Lung (tissue), 12 donors: ENCODE data around the gene VAV1. TPM values are rescaled to one million over a fixed set of nuclear protein-coding genes. Genes with fewer than 3 reads are reported as not detected.
"Not testable (repeated sequence)": the region's sequence is repeated elsewhere in the genome, so short reads cannot be mapped to it uniquely, and the experiment has no call there.

Experiments
- ATAC-seq: fragments of 200-7000 bp; cut with Tn5 transposase; one replicate; pipeline ENCODE4 v1.9.1; 2020; ENCODE audit warnings: moderate number of reproducible peaks; ENCODE audit not compliant: insufficient read depth, low FRiP score
- DNase-seq, 3 donors: peaks; one replicate each; pipeline ENCODE4 v3.0.0-alpha.2; 2013 to 2017
- H3K27ac ChIP-seq, 2 donors: one replicate each; pipeline ENCODE4 v1.5.1; 2013; ENCODE audit warnings: mild to moderate bottlenecking in 2 of 2, moderate library complexity in 2 of 2, control low read depth in 1 of 2, inconsistent platforms in 1 of 2, low read depth in 1 of 2, low read length in 1 of 2
- H3K27me3 ChIP-seq, 3 donors: one replicate each; pipeline ENCODE4 v1.5.1; 2013; ENCODE audit warnings: low read length in 2 of 3; ENCODE audit not compliant: control insufficient read depth in 3 of 3, insufficient read depth in 3 of 3
- H3K36me3 ChIP-seq, 4 donors: one replicate each; pipeline ENCODE4 v1.5.1; 2013; ENCODE audit warnings: low read length in 4 of 4, mild to moderate bottlenecking in 1 of 4, moderate library complexity in 1 of 4; ENCODE audit not compliant: control insufficient read depth in 4 of 4, insufficient read depth in 4 of 4
- H3K4me1 ChIP-seq, 5 donors: one replicate each; pipeline ENCODE4 v1.5.1; 2013; ENCODE audit warnings: low read length in 5 of 5, mild to moderate bottlenecking in 2 of 5, moderate library complexity in 1 of 5; ENCODE audit not compliant: control insufficient read depth in 5 of 5, insufficient read depth in 5 of 5
- H3K4me3 ChIP-seq: one replicate; pipeline ENCODE4 v1.5.1; 2013; ENCODE audit warnings: mild to moderate bottlenecking, control low read depth, moderate library complexity
- H3K9ac ChIP-seq, 2 donors: one replicate each; pipeline ENCODE4 v1.5.1; 2013; ENCODE audit warnings: low read length in 2 of 2, control low read depth in 1 of 2; ENCODE audit not compliant: insufficient read depth in 1 of 2
- H3K9me3 ChIP-seq, 4 donors: one replicate each; pipeline ENCODE4 v1.5.1; 2013; ENCODE audit warnings: low read length in 3 of 4, mild to moderate bottlenecking in 1 of 4, moderate library complexity in 1 of 4; ENCODE audit not compliant: control insufficient read depth in 4 of 4, insufficient read depth in 3 of 4
- WGBS, 2 donors: extraction: QIAGEN DNeasy Blood & Tissue Kit; methylation state at CpG; one replicate each; pipeline ENCODE4 v1.1.7; 2013; 5-methylcytosine and 5-hydroxymethylcytosine counted together
- polyA plus RNA-seq, 2 donors: library from polyadenylated mRNA; stranded (reverse); fragments of 200-250 nt; gene quantifications; one replicate each; pipeline ENCODE4 v1.2.1, GENCODE V29; 2013
- total RNA-seq, 2 donors: library from RNA; depleted of rRNA in 1 of 2; stranded (reverse); fragments of >200 nt in 1 of 2; gene quantifications; one replicate each; pipeline ENCODE4 v1.2.1, GENCODE V29; 2014 to 2021
- TF ChIP-seq, protein P1 (sequence below): IDR thresholded peaks from 2 replicates; pipeline ENCODE4 v1.5.1; 2012; ENCODE audit warnings: mild to moderate bottlenecking; ENCODE audit errors: control extremely low read depth, extremely low read depth
- donor health status: control.
- donor health status: control.
- donor health status: Bipolar disorder and iron deficiency.
- donor health status: healthy.
- donor health status: DM: yes; HTN: yes; CAD: no.

The VAV1 gene
- total and polyA plus RNA-seq, 4 donors: 8.7 to 60.8 (median 21.9) TPM

DNA sequence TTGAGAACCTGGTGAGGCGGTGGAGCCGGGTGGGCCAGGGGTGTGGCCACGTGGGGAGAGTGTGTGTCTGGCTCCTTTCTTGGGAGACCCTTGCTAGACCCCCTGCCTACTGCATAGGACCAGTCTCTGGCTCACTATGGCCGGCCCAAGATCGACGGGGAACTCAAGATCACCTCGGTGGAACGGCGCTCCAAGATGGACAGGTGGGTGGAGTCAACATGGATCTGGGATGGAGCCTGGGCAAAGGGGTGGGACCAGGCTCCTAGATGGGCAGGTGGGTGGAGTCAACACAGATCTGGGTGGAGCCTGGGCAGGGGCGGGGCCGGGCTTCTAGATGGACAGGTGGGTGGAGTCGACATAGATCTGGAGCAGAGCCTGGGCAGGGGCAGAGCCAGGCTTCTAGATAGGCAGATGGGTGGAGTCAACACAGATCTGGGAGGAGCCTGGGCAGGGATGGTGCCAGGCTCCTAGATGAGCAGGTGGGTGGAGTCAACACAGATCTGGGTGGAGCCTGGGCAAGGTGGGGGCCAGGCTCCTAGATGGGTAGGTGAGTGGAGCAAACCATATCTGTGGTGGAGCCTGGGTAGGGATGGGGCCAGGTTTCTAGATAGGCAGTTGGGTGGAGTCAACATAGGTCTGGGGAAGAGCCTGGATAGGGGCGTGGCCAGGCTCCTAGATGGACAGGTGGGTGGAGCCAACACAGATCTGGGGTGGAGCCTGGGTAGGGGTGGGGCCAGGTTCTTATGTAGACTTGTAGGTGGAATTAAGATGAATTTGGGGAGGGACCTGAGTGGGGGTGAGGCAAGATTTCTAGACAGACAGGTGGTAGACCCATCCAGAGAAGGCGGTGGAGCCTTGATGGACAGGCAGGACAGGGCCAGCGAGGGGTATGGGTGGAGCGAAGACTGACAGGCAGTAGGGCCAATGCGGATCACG, 56.5 kb downstream of the VAV1 start:
- no peak for DNase-seq
- Histone ChIP-seq H3K36me3 (peaks cover 0 to 5% (median 0%) of the 10 kb centered on the region in 4 donors), H3K4me1 (no peaks in the 10 kb centered on the region), H3K27ac (no peak overlapping the region), H3K27me3 (peaks cover 0 to 6% (median 0%) of the 10 kb centered on the region in 3 donors), H3K9me3 (peaks cover 0 to 1% (median 0%) of the 10 kb centered on the region in 4 donors), H3K9ac (no peak overlapping the region), H3K4me3 (no peak overlapping the region)
- 61 to 85% methylated on average over 18 of the region's 18 CpGs for WGBS, 2 donors
- TF ChIP-seq, protein P1, sequence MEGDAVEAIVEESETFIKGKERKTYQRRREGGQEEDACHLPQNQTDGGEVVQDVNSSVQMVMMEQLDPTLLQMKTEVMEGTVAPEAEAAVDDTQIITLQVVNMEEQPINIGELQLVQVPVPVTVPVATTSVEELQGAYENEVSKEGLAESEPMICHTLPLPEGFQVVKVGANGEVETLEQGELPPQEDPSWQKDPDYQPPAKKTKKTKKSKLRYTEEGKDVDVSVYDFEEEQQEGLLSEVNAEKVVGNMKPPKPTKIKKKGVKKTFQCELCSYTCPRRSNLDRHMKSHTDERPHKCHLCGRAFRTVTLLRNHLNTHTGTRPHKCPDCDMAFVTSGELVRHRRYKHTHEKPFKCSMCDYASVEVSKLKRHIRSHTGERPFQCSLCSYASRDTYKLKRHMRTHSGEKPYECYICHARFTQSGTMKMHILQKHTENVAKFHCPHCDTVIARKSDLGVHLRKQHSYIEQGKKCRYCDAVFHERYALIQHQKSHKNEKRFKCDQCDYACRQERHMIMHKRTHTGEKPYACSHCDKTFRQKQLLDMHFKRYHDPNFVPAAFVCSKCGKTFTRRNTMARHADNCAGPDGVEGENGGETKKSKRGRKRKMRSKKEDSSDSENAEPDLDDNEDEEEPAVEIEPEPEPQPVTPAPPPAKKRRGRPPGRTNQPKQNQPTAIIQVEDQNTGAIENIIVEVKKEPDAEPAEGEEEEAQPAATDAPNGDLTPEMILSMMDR: no peak
- ATAC-seq: no peak

DNA sequence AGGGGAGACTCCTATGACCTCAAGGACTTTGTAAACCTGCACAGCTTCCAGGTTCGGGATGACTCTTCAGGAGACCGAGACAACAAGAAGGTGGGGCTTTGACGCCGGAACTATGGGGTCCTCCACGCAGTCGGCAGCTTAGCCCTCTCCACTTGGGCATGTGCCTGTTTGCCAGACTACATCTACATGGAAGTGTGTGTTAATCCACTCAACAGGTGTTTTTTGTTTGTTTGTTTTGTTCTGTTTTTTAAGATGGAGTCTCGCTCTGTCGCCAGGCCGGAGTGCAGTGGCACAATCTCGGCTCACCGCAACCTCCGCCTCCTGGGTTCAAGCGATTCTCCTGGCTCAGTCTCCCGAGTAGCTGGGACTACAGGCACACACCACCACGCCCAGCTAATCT, 57.3 kb downstream of the VAV1 start:
- not testable (repeated sequence) for ATAC-seq, H3K27me3 ChIP-seq, H3K4me1 ChIP-seq, H3K27ac ChIP-seq, H3K9ac ChIP-seq, H3K4me3 ChIP-seq, DNase-seq, H3K9me3 ChIP-seq, H3K36me3 ChIP-seq
- 92 to 98% methylated on average over 15 of the region's 15 CpGs for WGBS, 2 donors

DNA sequence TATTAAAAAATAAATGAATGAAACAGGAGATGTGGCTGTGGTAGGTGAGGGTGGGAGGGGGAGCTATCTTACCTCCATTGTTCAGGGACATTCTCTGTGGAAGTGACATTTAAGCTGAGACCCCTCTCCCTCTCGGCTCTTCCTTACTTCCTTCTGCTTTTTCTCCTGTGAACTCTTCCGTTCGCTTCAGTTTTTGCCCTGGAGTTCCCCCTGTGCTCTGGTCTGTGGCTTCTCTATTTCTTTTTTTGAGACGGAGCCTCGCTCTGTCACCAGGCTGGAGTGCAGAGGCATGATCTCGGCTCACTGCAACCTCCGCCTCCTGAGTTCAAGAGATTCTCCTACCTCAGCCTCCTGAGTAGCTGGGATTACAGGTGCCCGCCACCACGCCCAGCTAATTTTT, 58.6 kb downstream of the VAV1 start:
- 41 to 62% methylated on average over 9 of the region's 9 CpGs for WGBS, 2 donors
- H3K36me3 ChIP-seq, H3K27ac ChIP-seq, H3K9ac ChIP-seq, H3K4me1 ChIP-seq, H3K4me3 ChIP-seq, DNase-seq, H3K27me3 ChIP-seq, H3K9me3 ChIP-seq, ATAC-seq: not testable (repeated sequence)

DNA sequence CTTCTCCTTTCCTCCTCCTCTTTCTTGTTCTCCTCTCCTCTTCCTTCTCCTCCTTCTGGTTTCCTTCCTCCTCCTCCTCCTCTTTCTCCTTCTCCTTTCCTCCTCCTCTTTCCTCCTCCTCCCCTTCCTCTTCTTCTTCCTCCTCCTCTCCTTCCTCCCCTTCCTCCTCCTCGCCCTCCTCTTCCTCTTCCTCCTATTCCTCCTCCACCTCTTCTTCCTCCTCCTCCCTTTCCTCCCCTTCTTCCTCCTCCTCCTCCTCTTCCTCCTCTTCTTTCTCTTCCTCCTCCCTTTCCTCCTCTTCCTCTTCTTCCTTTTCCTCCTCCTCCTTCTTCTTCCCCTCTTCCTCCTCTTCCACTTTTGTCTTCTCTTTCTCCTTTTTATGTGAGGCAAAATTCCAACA, 59.9 kb downstream of the VAV1 start:
- Histone ChIP-seq H3K9ac (no peak overlapping the region), H3K4me3 (no peak overlapping the region), H3K27me3 (peaks cover 0 to 6% (median 0%) of the 10 kb centered on the region in 3 donors), H3K4me1 (no peaks in the 10 kb centered on the region), H3K27ac (no peak overlapping the region), H3K9me3 (peaks cover 0 to 1% (median 0%) of the 10 kb centered on the region in 4 donors), H3K36me3 (peaks cover 0 to 3% (median 0%) of the 10 kb centered on the region in 4 donors)
- TF ChIP-seq, protein P1: no peak
- ATAC-seq (no peak), DNase-seq (no peak)
- 29 to 69% methylated on average over 1 of the region's 1 CpG for WGBS, 2 donors
